Neutrophil (primary cell): ENCODE results near the gene TLL1.

Source experiments
- H3K27ac ChIP-seq: fragments of 200-600 bp; sonication (generic); 2 replicates; pipeline ENCODE4 v1.5.1; 2016; ENCODE audit warnings: mild to moderate bottlenecking, moderate library complexity
- H3K27me3 ChIP-seq: fragments of 200-600 bp; sonication (generic); 2 replicates; pipeline ENCODE4 v1.6.0; 2016; ENCODE audit warnings: mild to moderate bottlenecking
- H3K36me3 ChIP-seq: fragments of 200-600 bp; sonication (generic); 2 replicates; pipeline ENCODE4 v1.5.1; 2017
- H3K4me1 ChIP-seq, 2 experiments: fragments of 200-600 bp in 1 of 2; sonication (generic) in 1 of 2; 1 replicate in 1 of 2; 2 replicates in 1 of 2; pipeline versions ENCODE4 v1.5.1 to v1.6.1; 2013 to 2016; ENCODE audit warnings: low read depth in 1 of 2, low read length in 1 of 2, mild to moderate bottlenecking in 1 of 2, moderate library complexity in 1 of 2; ENCODE audit not compliant: control insufficient read depth in 1 of 2, insufficient read depth in 1 of 2
- H3K4me3 ChIP-seq, 2 experiments: fragments of 200-600 bp in 1 of 2; sonication (generic) in 1 of 2; 1 replicate in 1 of 2; 2 replicates in 1 of 2; pipeline ENCODE4 v1.5.1; 2013 to 2016; ENCODE audit warnings: low read depth in 1 of 2, low read length in 1 of 2, mild to moderate bottlenecking in 1 of 2, moderate library complexity in 1 of 2
- H3K9me3 ChIP-seq: fragments of 200-600 bp; sonication (generic); 2 replicates; pipeline ENCODE4 v1.5.1; 2016
- CTCF ChIP-seq: fragments of 200-600 bp; sonication (generic); IDR thresholded peaks from 2 replicates; pipeline ENCODE4 v1.5.1; 2016; ENCODE audit warnings: antibody characterized with exemption

Gene TLL1

GRCh38 chr4:165915215-165915614 lies 42.2 kb downstream of the TLL1 start:
- no peaks in the 10 kb centered on the region for H3K36me3 ChIP-seq
- no peaks in the 10 kb centered on the region for H3K9me3 ChIP-seq
- no peak overlapping the region for H3K27ac ChIP-seq
- no peak for TF ChIP-seq CTCF
- no peak overlapping the region for H3K4me3 ChIP-seq
- H3K27me3 ChIP-seq, result no peaks in the 10 kb centered on the region
- H3K4me1 ChIP-seq, result no peaks in the 10 kb centered on the region

- Histone ChIP-seq H3K4me1 (no peaks in the 10 kb centered on the region), H3K27me3 (no peaks in the 10 kb centered on the region), H3K9me3 (no peaks in the 10 kb centered on the region), H3K27ac (no peak overlapping the region), H3K4me3 (no peak overlapping the region), H3K36me3 (no peaks in the 10 kb centered on the region)
- no peak for TF ChIP-seq CTCF
Observed at GRCh38 chr4:165921546-165921945, 48.5 kb downstream of the TLL1 start.

- H3K4me3 ChIP-seq, result no peak overlapping the region
- H3K27ac ChIP-seq, result no peak overlapping the region
- TF ChIP-seq CTCF, result no peak
- H3K27me3 ChIP-seq, result no peaks in the 10 kb centered on the region
- no peaks in the 10 kb centered on the region for H3K9me3 ChIP-seq
- H3K36me3 ChIP-seq, result no peaks in the 10 kb centered on the region
- H3K4me1 ChIP-seq, result no peaks in the 10 kb centered on the region
Observed at GRCh38 chr4:165922747-165923146, 49.7 kb downstream of the TLL1 start.

- Histone ChIP-seq H3K36me3 (no peaks in the 10 kb centered on the region), H3K9me3 (no peaks in the 10 kb centered on the region), H3K4me3 (no peak overlapping the region), H3K4me1 (no peaks in the 10 kb centered on the region), H3K27me3 (no peaks in the 10 kb centered on the region), H3K27ac (no peak overlapping the region)
- no peak for TF ChIP-seq CTCF
Observed at GRCh38 chr4:165926307-165926706, 53.3 kb downstream of the TLL1 start.

- Histone ChIP-seq H3K4me3 (no peak overlapping the region), H3K36me3 (no peaks in the 10 kb centered on the region), H3K9me3 (no peaks in the 10 kb centered on the region), H3K4me1 (no peaks in the 10 kb centered on the region), H3K27me3 (no peaks in the 10 kb centered on the region), H3K27ac (no peak overlapping the region)
- no peak for TF ChIP-seq CTCF
Observed at GRCh38 chr4:165927366-165927765, 54.3 kb downstream of the TLL1 start.

- Histone ChIP-seq H3K27me3 (no peaks in the 10 kb centered on the region), H3K4me3 (no peak overlapping the region), H3K36me3 (no peaks in the 10 kb centered on the region), H3K27ac (no peak overlapping the region), H3K4me1 (no peaks in the 10 kb centered on the region), H3K9me3 (no peaks in the 10 kb centered on the region)
- TF ChIP-seq CTCF, result no peak
Observed at GRCh38 chr4:165927815-165928214, 54.8 kb downstream of the TLL1 start.
